ENCODE measurements around the gene MYOM3. TPM values are rescaled to one million over a fixed set of nuclear protein-coding genes. Genes with fewer than 3 reads are reported as not detected.

Gene MYOM3
- polyA plus RNA-seq, 1 donor from 2014 or later, result not detected

- H3K9me3 ChIP-seq (ENCODE audit: low read length), result no peaks in the 10 kb centered on the region
- no peaks in the 10 kb centered on the region for H3F3A ChIP-seq (ENCODE audit: insufficient read depth, low read length, poor library complexity, severe bottlenecking)
- TF ChIP-seq MXI1 (conservative IDR thresholded peaks at IDR 0.05; ENCODE audit: poor library complexity, severe bottlenecking) (no peak), SMC3 (conservative IDR thresholded peaks at IDR 0.05; ENCODE audit: poor library complexity) (no peak)
- no peak overlapping the region for H3K4me3 ChIP-seq (ENCODE audit: low read length)
- no peak overlapping the region for H3K27ac ChIP-seq (ENCODE audit: low read length)
- H2AFZ ChIP-seq (ENCODE audit: low read depth, low read length), result no peak overlapping the region
- H3K4me2 ChIP-seq (ENCODE audit: low read length), result no peak overlapping the region
- H3K9me2 ChIP-seq (ENCODE audit: insufficient read depth, low read length), result no peaks in the 10 kb centered on the region
- H3K27me3 ChIP-seq (ENCODE audit: insufficient read depth, low read depth, low read length), result no peaks in the 10 kb centered on the region
- H3K36me3 ChIP-seq (ENCODE audit: insufficient read depth, low read length), result no peaks in the 10 kb centered on the region
- H3K9ac ChIP-seq (ENCODE audit: low read length), result no peak overlapping the region
- no peaks in the 10 kb centered on the region for H3K79me2 ChIP-seq (replicated peaks; ENCODE audit: insufficient read depth, low read length)
- H4K20me1 ChIP-seq (ENCODE audit: insufficient read depth), result no peaks in the 10 kb centered on the region
These were observed 17.4 kb downstream of the MYOM3 start for GRCh38 chr1:24094554-24094953.

GRCh38 chr1:24093732-24094131, 18.2 kb downstream of the MYOM3 start:
- Histone ChIP-seq H3K36me3 (ENCODE audit: insufficient read depth, low read length) (no peaks in the 10 kb centered on the region), H3K9me2 (ENCODE audit: insufficient read depth, low read length) (no peaks in the 10 kb centered on the region), H3K4me2 (ENCODE audit: low read length) (no peak overlapping the region), H3F3A (ENCODE audit: insufficient read depth, low read length, poor library complexity, severe bottlenecking) (no peaks in the 10 kb centered on the region), H3K79me2 (replicated peaks; ENCODE audit: insufficient read depth, low read length) (no peaks in the 10 kb centered on the region), H3K9ac (ENCODE audit: low read length) (no peak overlapping the region), H2AFZ (ENCODE audit: low read depth, low read length) (no peak overlapping the region), H3K4me3 (ENCODE audit: low read length) (no peak overlapping the region), H4K20me1 (ENCODE audit: insufficient read depth) (no peaks in the 10 kb centered on the region), H3K27ac (ENCODE audit: low read length) (no peak overlapping the region), H3K27me3 (ENCODE audit: insufficient read depth, low read depth, low read length) (no peaks in the 10 kb centered on the region), H3K9me3 (ENCODE audit: low read length) (no peaks in the 10 kb centered on the region)
- TF ChIP-seq EP300 (conservative IDR thresholded peaks at IDR 0.05; ENCODE audit: poor library complexity, severe bottlenecking) (no peak), MXI1 (conservative IDR thresholded peaks at IDR 0.05; ENCODE audit: poor library complexity, severe bottlenecking) (no peak), SMC3 (conservative IDR thresholded peaks at IDR 0.05; ENCODE audit: poor library complexity) (no peak), TAF1 (IDR thresholded peaks at IDR 0.05; ENCODE audit: low read depth) (no peak), RAD21 (conservative IDR thresholded peaks at IDR 0.05) (no peak), EZH2 (IDR thresholded peaks at IDR 0.05; ENCODE audit: borderline replicate concordance, insufficient read depth, low read length, poor library complexity, severe bottlenecking) (no peak), POLR2AphosphoS5 (IDR thresholded peaks at IDR 0.05) (no peak), REST (IDR thresholded peaks at IDR 0.05; ENCODE audit: borderline replicate concordance) (no peak)
- TF ChIP-seq, protein P1, sequence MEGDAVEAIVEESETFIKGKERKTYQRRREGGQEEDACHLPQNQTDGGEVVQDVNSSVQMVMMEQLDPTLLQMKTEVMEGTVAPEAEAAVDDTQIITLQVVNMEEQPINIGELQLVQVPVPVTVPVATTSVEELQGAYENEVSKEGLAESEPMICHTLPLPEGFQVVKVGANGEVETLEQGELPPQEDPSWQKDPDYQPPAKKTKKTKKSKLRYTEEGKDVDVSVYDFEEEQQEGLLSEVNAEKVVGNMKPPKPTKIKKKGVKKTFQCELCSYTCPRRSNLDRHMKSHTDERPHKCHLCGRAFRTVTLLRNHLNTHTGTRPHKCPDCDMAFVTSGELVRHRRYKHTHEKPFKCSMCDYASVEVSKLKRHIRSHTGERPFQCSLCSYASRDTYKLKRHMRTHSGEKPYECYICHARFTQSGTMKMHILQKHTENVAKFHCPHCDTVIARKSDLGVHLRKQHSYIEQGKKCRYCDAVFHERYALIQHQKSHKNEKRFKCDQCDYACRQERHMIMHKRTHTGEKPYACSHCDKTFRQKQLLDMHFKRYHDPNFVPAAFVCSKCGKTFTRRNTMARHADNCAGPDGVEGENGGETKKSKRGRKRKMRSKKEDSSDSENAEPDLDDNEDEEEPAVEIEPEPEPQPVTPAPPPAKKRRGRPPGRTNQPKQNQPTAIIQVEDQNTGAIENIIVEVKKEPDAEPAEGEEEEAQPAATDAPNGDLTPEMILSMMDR (IDR thresholded peaks at IDR 0.05; ENCODE audit: poor library complexity, severe bottlenecking), result no peak

DNA sequence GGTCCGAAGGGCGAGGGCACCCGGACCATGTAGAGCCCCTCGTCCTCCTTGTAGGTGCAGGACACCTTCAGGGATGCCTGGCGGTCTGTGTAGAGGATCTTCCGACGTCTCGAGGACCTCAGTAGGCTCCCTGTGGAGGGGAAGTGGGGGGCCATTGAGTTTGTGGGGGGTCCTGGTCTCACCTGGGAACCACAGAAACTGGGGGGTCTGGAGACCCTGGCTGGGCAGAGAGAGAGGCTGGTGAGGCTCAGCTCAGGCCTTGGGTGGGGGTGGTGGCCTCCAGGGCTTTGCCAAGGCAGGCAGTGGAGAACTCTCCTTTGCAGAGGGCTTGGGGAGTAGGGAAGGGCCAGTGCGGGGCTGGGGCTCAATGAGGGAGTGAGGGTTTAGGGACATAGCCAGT, 19.0 kb downstream of the MYOM3 start:
- Histone ChIP-seq H2AFZ (ENCODE audit: low read depth, low read length) (no peak overlapping the region), H3K27ac (ENCODE audit: low read length) (no peak overlapping the region), H4K20me1 (ENCODE audit: insufficient read depth) (no peaks in the 10 kb centered on the region), H3K36me3 (ENCODE audit: insufficient read depth, low read length) (no peaks in the 10 kb centered on the region), H3K4me2 (ENCODE audit: low read length) (no peak overlapping the region), H3K4me3 (ENCODE audit: low read length) (no peak overlapping the region), H3F3A (ENCODE audit: insufficient read depth, low read length, poor library complexity, severe bottlenecking) (no peaks in the 10 kb centered on the region), H3K79me2 (replicated peaks; ENCODE audit: insufficient read depth, low read length) (no peaks in the 10 kb centered on the region), H3K9me2 (ENCODE audit: insufficient read depth, low read length) (no peaks in the 10 kb centered on the region), H3K9ac (ENCODE audit: low read length) (no peak overlapping the region), H3K9me3 (ENCODE audit: low read length) (no peaks in the 10 kb centered on the region), H3K27me3 (ENCODE audit: insufficient read depth, low read depth, low read length) (no peaks in the 10 kb centered on the region)
- TF ChIP-seq EZH2 (IDR thresholded peaks at IDR 0.05; ENCODE audit: borderline replicate concordance, insufficient read depth, low read length, poor library complexity, severe bottlenecking) (no peak), EP300 (conservative IDR thresholded peaks at IDR 0.05; ENCODE audit: poor library complexity, severe bottlenecking) (no peak), RAD21 (conservative IDR thresholded peaks at IDR 0.05) (no peak), TAF1 (IDR thresholded peaks at IDR 0.05; ENCODE audit: low read depth) (no peak), POLR2AphosphoS5 (IDR thresholded peaks at IDR 0.05) (no peak), MXI1 (conservative IDR thresholded peaks at IDR 0.05; ENCODE audit: poor library complexity, severe bottlenecking) (no peak), REST (IDR thresholded peaks at IDR 0.05; ENCODE audit: borderline replicate concordance) (no peak), SMC3 (conservative IDR thresholded peaks at IDR 0.05; ENCODE audit: poor library complexity) (no peak)
- TF ChIP-seq, protein P1 (IDR thresholded peaks at IDR 0.05; ENCODE audit: poor library complexity, severe bottlenecking), result no peak

All from neural cell (in vitro differentiated cells).